Ecto neural progenitor cell (in vitro differentiated cells): ENCODE data around the gene PLEKHA5.

ENCODE experiments used
- DNase-seq: peaks from one replicate; pipeline ENCODE4 v3.0.0-alpha.2; 2018; ENCODE audit warnings: low spot score

PLEKHA5 gene

DNA sequence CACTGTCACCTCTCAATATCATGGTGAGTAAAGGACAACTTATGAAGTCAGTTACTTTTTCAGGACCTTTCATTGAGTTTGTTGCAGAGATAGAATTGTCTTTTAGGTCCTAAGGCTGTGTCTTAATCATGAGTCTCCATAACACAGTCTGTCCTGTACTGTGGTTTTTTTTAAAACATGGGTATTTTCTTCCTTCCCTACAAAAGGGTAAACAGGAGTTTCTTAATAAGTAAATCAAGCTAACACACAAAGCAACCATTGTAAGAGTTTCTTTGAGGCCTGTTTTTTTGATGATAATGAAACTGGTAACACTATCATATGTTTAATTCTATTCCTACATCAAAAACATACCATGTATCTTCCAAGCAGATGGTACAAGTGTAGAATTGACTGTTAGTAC lies 101.4 kb downstream of the PLEKHA5 start:
- DNase-seq: no peak

DNA sequence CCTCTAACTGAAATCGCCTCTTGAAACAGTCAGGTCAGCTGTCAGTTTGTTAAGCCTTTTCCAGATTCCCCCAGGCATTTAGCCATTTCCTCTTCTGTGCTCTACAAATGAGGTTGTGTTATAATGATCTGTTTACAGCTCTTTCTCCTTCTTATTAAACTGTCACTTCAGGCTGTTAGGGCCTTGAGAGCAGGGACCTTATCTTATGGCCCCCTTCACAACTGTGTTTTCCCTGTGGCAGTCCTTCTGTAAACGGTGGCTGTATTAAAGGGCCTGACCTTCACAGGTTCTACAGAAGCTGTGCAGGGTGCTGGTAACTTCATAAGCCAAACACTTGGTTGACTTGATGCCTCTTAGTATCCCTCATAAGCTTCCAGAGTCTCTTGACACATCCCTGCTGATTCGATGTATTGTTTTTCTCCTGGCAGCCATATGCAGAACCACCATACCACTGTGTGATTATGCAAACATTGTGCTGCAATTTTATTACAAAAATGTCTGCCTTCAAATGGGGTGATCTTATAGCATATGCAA lies 104.7 kb downstream of the PLEKHA5 start:
- DNase-seq: no peak

DNA sequence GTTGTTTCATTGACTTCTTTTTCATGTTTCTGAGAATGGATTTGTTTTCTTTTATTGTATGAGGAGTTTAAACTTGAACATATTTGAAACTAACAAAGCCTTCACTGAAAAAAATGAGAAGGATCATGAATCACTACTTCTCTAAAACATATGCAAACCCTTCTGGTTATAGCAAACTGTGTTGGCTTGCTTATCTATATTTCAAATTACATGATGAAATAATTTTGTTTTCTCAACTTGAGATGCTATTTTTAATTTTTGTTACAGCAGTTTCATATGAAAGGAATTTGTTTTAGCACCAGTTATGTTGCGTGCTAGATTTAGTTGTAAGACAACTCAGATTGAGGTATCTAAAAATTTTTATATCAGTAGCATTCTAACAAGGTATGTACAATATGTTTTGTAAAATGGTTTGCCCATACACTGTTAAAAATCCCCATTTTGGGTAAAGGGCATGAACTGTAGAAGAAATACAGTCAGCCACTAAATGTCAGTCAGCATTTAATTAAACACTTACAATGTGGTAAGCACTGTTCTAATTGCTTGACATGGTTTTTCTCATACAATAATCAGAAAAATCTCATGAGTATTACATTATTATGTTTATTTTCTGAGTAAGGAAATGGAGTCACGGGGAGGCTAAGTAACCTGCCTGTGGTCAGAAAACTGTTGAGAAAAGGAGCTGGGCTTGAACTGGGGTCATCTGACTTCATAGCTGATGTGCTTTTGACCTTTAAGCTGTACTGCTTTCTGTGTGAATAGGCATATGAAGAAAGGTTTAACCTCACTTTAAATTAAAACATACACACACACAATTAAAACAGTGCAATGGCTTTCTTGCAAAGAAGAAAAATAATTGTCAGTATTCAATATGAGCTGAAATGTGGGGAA lies 105.7 kb downstream of the PLEKHA5 start:
- no peak for DNase-seq

DNA sequence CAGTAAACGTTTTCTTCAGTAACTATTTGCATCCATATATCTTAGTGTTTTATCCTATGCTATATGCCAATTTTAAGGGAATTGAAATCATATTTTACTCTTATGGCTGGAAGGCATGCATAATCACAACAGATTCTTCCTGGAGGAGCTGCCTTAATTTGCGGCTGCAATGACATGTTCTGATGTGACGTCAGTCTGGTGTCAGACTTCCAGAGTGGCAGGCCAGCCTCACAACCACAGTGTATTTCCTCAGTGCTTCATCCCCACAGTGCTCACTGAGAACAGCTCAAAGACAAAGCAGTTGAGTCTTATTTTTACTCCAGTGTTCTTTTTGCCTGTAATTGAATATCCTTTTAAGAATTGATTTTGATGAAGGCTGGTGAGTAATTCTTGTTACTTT lies 107.1 kb downstream of the PLEKHA5 start:
- no peak for DNase-seq

DNA sequence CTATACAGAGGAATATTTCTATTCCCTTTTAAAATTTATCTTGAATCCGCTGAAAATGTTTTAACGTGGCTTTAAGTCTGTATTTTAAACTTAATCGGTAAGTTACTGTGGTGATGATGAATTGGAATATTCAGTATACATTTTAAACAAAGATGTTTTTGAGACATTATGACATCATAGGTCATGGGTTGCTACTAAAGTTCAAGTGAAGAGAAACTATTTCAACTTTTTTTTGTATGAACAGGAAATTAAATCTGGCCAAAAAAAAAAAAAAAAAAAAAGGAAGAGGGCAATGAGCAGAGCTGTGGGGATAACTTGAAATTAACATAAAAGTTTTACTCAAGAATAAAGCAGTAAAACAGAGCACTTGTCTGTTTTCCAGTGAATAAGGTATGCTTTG lies 109.0 kb downstream of the PLEKHA5 start:
- DNase-seq: no peak

DNA sequence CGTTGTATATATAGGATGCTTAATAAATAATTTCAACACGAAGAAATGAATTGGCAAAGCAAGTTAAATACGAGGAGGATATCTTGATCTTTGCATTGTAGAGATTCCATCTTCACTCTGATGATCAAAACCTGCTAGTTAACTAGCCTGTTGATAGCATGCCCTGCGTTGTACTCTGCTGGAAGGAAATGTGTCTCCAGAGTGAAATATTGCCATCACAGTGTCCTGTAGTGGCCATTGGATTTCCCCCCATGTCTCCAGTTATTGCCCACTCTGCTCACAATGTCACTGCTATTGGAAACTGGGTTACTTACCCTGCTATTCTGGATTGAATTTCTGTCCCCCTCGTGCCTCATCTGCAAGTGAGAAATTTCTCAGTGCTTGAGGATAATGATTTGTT lies 109.6 kb downstream of the PLEKHA5 start:
- no peak for DNase-seq

DNA sequence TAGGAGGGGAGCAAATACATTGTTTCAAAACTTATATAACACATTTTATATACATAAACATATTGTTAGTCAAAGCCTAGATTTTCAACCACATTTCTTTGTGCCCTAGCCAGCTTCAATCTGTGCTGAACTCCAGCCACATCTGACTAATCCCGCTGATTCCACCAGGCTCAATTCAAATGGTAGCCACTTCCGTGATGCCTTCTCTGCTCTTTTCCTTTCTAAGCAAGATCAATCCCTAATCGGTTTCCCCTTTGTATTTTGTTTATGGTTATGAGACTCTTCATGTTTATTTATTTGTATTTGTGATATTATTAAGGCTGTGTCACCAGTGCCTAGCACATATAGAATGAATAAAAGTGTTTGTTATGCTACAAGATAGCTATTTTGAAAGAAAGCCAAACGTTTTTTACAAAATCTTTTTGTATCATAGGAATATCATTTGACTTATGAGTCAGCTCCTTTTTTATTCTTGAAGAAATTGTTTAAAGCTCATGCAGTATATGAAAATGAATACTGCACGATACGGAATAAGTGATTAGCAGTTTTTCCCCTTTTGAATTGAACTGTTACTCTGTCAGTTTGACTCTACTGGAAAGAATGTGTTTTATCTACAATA lies 110.2 kb downstream of the PLEKHA5 start:
- no peak for DNase-seq

DNA sequence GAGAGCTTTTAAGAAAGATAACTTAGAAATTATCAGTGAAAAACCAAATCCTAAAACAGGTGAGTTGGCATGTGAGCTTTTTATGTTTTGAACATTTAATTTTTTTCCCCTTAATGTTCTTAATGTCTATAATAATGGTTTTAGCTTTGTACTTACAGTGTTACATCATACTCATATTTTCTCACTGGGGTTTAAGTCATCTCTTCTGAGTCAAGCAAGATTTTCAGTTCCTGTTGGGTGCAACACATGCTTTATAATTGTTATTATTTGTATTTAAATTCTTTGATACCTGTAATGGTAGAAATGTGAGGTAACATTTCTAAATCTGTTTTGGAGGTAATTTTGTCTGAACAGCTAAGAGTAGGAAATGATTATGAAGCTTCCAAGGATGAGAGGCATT lies 113.0 kb downstream of the PLEKHA5 start:
- no peak for DNase-seq

DNA sequence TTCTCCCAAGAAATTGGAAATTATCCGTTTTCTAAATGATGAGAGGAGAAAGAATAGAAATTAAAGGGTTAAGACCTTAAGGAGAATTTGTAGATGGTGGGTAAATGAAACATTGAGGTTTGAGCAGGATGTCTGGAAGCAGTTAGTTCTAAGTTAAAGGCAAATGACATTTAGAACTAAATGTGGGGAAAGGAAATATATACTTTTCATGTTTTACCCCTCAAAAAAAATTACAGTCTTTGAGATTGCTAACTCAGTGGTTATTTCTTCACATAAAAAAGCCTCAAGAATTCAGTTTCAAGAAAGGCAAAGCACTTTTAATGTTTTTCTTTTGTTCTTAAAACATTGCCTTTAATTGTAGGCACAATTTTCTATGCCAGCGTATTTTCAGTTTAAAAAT lies 114.0 kb downstream of the PLEKHA5 start:
- no peak for DNase-seq

DNA sequence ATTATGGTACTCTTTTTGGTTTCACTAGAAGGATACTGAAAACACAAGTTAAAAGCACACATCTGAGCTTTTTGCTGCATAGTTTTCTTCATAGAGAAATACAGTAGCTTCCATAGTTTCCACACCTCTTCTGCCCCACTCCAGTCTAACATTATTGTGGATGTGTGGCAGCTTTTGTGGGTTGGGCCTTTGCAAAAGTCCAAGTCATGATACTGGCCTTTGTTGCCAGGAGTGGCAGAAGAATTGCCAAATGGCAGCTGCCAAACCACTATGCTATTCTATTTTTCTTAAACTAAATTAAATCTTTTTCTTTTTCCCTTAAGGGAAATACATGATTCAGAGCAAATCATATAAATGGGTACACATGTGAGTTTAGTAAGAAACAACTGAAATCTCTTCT lies 114.8 kb downstream of the PLEKHA5 start:
- DNase-seq: no peak

DNA sequence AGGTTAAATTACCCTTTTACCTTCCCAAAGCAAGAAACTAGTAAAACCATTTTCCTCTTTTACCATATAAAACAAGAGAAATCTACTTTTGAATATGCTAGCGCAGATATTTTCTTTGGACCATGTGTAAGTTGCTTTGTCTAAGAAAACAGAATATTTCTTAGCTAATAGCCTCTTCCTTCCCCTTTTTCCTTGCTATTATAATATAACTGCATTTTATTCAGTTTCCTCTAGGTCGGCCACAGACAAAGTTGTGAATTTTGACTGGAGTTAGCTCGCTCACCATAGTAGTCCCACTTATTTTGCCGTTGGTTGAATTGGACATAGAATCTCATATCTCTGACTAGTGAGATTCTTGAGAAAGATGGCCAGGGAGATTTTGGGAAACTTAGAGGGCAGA lies 115.6 kb downstream of the PLEKHA5 start:
- DNase-seq: no peak

DNA sequence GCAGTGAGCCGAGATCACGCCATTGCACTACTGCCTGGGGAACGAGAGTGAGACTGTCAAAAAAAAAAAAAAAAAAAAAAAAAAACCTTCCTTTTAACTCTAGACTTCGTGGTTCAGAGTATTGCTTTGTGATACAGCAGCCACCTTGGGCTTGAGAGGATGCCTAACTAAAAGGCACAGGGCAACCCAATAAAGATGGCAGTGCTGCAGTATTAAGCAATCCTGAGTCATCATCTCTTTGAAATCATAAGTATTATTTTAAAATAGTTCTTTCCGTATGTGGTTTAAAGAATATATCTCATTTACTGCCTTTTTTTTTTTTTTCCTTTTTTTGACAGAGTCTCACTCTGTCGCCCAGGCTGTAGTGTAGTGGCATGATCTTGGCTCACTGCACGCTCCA lies 116.1 kb downstream of the PLEKHA5 start:
- no peak for DNase-seq

DNA sequence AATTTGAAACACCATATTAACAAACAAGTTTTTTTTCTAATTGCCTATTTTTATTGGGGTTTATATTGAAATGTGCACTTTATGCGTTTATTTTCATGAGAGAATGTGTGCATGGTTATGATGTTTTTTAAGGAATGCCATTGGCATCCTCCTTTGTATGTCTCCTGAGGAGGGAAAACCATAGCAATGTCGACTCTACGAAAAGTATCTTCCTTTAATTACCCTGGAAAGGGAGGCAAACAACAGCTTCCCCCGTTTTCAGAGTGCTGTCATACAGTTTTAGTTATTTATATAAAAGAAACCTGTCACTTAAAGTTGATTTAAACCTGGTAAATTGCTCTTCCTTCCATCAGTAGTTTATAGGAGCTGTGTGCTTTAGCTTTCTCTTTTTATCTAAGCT lies 117.4 kb downstream of the PLEKHA5 start:
- DNase-seq: no peak

DNA sequence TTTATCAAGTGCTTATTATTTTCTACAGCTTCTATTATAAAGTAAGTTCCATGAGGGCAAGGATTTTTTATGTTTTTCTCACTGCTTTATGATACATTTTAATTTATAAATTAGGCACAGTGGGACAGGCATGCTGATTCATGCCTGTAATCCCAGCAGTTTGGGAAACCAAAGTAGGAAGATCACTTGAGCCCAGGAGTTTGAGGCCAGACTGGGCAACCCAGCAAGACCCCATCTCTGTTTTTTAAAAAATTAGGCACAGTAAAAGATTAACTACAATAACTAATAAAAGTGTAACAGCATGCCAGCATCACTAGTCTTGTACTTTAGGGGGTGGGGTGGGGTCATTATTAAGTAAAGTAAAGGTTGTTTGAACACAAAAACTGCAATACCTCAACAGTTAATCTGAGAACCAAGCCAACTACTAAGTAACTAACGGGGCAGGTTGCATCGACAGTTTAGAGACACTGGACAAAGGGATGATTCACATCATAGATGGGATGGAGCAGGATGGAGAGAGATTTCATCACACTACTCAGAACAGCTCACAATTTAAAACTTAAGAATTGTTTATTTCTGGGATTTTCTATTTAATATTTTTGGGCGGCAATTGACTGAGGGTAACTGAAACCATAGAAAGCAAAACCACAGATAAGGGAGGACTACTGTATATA lies 119.5 kb downstream of the PLEKHA5 start:
- no peak for DNase-seq

DNA sequence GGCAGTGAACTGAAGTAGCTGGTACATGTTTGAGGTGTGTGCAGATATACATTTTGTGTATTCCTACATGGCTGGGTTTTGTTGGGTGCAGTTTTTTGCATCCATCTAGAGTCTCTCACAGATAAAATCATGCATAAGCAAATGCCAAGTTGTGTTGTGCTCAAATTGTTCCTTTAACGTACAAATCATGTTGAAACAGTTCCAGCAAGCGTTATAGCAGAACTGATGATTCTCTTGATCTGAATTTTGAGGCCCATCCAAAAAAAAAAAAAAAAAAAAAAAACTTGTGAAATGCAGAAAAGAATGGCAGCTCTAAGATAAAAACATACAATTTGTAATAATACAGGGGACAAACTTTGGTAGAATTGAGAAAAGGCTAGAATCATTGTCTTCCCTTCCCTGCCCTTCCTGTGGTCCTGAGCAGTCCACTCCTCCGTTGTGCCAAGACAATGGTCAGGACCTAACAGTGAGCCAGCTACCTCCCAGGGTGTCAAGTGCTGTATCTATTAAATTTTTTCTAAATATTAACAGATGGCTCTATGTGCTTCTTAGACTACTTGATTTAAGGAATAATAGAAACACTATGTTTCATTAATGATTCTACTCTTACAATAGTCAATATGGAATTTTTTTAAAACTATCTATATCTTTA lies 122.1 kb downstream of the PLEKHA5 start:
- no peak for DNase-seq

DNA sequence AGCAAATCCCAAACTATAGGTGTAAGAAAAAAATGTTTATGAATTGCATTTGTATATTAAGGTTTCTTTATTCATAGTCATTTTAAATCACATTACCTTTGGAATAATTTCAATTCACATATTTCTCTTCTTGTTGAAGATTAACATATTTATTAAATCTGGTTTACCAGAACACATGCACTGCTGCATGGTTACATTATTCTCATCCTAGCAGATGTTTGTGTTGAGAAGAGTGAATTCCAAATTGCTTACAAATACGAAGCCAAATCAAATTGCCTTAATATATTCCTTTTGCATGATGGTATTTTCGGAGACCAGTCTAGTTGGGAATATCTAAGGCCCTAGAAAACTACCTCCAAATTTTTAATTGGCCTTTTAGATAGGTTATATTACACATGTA lies 130.6 kb downstream of the PLEKHA5 start:
- DNase-seq: no peak

DNA sequence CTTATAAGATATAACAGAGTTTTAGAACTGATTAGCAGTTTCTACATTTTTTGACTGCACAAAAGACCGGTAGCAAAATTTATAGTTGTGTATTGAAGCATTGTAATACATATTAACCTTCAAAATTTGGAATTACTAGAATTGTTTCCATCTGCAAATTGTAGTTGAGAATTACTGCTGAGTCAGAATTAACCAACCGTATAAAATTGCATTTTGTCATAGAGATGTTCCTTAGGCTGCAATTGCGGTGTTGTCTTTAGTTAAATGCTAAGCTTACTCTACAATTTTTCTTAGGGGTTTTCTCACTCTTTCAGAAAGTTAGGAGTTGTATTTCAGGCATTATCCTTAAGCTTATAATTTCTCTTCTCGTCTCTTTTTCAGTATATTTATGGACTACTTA lies 132.2 kb downstream of the PLEKHA5 start:
- DNase-seq: no peak

DNA sequence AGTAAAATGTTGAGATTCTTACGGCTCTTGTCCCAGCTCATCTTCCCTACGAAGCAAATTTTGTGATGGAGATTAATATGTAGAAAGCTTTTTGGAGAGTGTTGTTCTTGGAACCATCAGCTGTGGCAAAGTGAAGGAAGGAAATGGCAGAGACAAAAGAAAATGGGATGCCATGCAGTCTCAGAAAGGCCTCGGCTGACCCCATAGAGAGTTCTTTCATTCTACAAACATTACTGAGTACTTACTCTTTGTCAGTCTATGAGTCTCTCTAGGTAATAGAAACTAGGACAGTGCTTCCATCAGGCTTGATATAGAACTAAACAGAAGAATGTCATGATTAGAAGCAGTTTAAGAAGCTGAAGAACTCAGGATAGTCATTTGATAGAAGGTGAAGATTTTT lies 134.1 kb downstream of the PLEKHA5 start:
- DNase-seq: no peak

DNA sequence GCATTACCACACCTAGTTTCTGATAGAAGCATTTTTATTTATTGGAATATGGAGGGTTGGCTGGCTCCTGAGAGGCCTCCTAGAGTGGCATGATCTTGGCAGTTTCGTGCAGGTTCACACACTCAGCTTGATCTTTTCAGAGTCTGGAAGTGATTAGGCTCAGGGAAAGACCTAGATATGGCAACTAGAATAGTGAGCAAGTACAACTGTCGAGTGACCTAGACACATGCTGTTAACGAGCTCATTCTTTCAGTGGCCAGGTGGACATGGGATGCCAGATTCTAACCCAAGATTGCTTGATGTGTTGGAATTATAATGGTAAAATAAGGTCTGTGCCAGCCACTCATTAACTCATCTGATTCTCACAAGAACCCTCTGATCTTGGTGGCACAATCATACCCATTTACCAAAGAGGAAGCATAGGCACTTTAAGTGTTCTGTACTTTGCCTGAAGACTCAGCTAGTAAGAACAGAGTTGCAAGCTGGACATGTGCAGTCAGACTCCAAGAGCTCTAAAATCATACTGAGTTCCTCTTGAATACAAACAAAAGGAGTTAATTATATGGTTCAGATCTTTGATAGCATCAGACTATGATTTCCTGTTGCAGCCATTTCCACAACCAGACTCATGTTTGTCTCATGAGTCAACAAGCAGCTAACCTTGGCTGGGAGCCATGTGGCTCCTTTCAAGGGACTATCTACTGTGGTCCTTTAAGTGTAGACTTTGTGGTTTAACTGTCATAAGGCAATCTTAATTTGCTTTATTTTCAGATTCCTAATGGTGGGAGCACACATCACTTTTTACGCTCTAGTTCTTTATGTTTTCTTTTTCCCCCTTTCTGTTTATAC lies 144.2 kb downstream of the PLEKHA5 start:
- DNase-seq: no peak

DNA sequence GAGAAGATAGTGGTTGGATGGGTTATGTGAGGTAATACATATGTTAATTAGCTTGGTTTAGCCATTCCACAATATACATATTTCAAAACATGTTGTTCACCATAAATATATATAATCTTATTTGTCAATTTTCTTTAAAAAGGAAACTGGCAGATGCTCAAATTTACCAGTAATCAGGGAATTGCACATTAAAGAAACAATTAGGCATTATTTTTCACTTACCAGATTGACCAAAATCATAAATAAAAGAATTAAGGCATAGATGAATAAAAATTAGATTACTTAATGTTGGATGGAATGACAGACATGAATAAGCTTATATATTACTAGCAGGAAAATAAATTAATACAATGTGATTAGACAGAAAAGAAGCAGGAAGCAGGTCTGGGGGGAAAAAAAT lies 147.2 kb downstream of the PLEKHA5 start:
- no peak for DNase-seq

DNA sequence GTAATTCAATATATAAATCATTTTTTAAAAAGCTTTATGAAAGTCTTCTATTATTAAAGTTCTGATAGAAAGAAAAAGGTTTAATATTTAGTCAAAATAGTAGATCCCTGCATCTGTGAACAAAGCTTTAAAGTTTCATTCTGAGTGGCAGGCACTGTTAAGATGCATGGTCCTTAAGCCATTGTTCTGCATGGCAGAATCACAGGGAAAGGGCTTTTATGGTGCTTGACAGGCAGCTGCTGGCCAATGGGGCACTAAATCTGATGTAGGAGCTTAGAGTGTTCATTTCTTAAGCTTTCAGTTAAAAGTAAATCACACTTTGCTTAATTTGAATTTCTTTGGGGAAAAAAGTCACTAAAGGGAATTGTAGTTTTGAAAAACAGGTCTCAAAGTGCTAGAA lies 148.2 kb downstream of the PLEKHA5 start:
- no peak for DNase-seq

DNA sequence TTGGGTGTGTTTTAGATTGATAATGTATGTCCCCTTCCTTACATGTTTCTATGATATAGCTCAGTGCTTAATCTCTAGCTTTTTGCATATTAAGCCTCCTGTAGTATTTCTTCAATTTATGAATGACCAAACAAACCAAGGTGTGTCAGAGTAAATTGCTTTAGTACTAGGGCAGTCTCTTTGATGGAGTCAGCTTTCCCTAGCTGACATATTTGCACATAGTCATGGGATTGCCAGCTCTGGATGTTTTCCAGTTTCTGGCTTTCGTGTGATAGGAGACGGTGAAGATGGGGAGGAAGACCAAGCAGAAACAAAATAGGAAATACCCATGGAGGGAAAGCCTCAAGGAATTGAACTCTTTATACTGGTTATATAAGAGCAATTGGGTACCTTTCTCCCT lies 148.9 kb downstream of the PLEKHA5 start:
- DNase-seq: no peak
